PC-3 (cell line): ENCODE results near the gene INCA1. TPM values are rescaled to one million over a fixed set of nuclear protein-coding genes. Genes with fewer than 3 reads are reported as not detected.

Experiments
- ATAC-seq: fragments of 200-7000 bp; cut with Tn5 transposase; 2 replicates; pipeline ENCODE4 v1.9.1; 2020; ENCODE audit warnings: mild to moderate bottlenecking, moderate library complexity
- BruUV-seq: library from RNA; stranded (reverse); fragments of 400-500 nt; replicated peaks from 2 replicates; lab custom pipeline; 2021; lab: Mats Ljungman, UMichigan
- CTCF ChIA-PET: fragments of 300-600 bp; sonication (Branson Sonifier 250); formaldehyde crosslinking; loops from one replicate; lab custom pipeline; 2022; ENCODE audit warnings: antibody characterized with exemption; lab: Charles Lee
- POLR2A ChIA-PET: fragments of 300-600 bp; sonication (Branson Sonifier 250); formaldehyde crosslinking; loops from one replicate; lab custom pipeline; 2022; ENCODE audit warnings: antibody characterized with exemption; ENCODE audit not compliant: unreplicated experiment; lab: Charles Lee
- DNase-seq: peaks from one replicate; pipeline ENCODE4 v3.0.0-alpha.2; 2015
- H2AFZ ChIP-seq: fragments of 300-600 bp; sonication (generic); 2 replicates; pipeline ENCODE4 v1.6.0; 2016; ENCODE audit warnings: antibody characterized with exemption, low read length
- H3F3A ChIP-seq: fragments of 300-600 bp; sonication (generic); one replicate; pipeline ENCODE4 v1.6.0; 2017; ENCODE audit warnings: antibody characterized with exemption, low read length, control low read depth, mild to moderate bottlenecking; ENCODE audit not compliant: unreplicated experiment
- H3K27ac ChIP-seq: fragments of 300-600 bp; sonication (generic); 2 replicates; pipeline ENCODE4 v1.5.1; 2016; ENCODE audit warnings: mild to moderate bottlenecking, low read length
- H3K27me3 ChIP-seq: fragments of 300-600 bp; sonication (generic); 2 replicates; pipeline ENCODE4 v1.6.1; 2016; ENCODE audit warnings: low read length, mixed read lengths
- H3K36me3 ChIP-seq: fragments of 300-600 bp; sonication (generic); 2 replicates; pipeline ENCODE4 v1.6.1; 2016; ENCODE audit warnings: low read depth, mixed run types, low read length, mixed read lengths
- H3K4me1 ChIP-seq: fragments of 300-600 bp; sonication (generic); 2 replicates; pipeline ENCODE4 v1.5.1; 2016; ENCODE audit warnings: low read length; ENCODE audit not compliant: insufficient read depth
- H3K4me2 ChIP-seq: fragments of 300-600 bp; sonication (generic); 2 replicates; pipeline ENCODE4 v1.6.0; 2016; ENCODE audit warnings: low read length
- H3K4me3 ChIP-seq: fragments of 300-600 bp; sonication (generic); 2 replicates; pipeline ENCODE4 v1.5.1; 2016; ENCODE audit warnings: mild to moderate bottlenecking, low read length, mixed read lengths
- H3K79me2 ChIP-seq: fragments of 300-600 bp; sonication (generic); 2 replicates; pipeline ENCODE4 v1.6.1; 2017; ENCODE audit warnings: low read length, mixed read lengths
- H3K9ac ChIP-seq: fragments of 300-600 bp; sonication (generic); 2 replicates; pipeline ENCODE4 v1.6.0; 2016; ENCODE audit warnings: mild to moderate bottlenecking, low read length
- H3K9me2 ChIP-seq: fragments of 300-600 bp; sonication (generic); replicated peaks from 2 replicates; pipeline ENCODE4 v1.6.1; 2016; ENCODE audit warnings: mixed run types, low read length, mixed read lengths
- H3K9me3 ChIP-seq: fragments of 300-600 bp; sonication (generic); 2 replicates; pipeline ENCODE4 v1.6.1; 2016; ENCODE audit warnings: low read length, mixed read lengths
- H4K20me1 ChIP-seq: fragments of 300-600 bp; sonication (generic); 2 replicates; pipeline ENCODE4 v1.6.1; 2016; ENCODE audit warnings: low read length, mixed read lengths
- CTCF ChIP-seq: fragments of 300-600 bp; sonication (generic); conservative IDR thresholded peaks from 2 replicates; pipeline ENCODE4 v1.5.1; 2017; ENCODE audit warnings: antibody characterized with exemption, low read depth, mild to moderate bottlenecking, low read length
- EZH2 ChIP-seq: fragments of 300-600 bp; sonication (generic); IDR thresholded peaks from one replicate; pipeline ENCODE4 v1.6.1; 2017; ENCODE audit warnings: antibody characterized with exemption, mild to moderate bottlenecking, low read length; ENCODE audit not compliant: unreplicated experiment
- EZH2phosphoT487 ChIP-seq: fragments of 300-600 bp; sonication (generic); IDR thresholded peaks from 2 replicates; pipeline ENCODE4 v1.6.1; 2018; ENCODE audit warnings: mild to moderate bottlenecking, antibody characterized with exemption, low read length, borderline replicate concordance
- intact Hi-C: fragments of 100-400 bp; cut with micrococcal nuclease; formaldehyde crosslinking; loops from 2 replicates; pipeline ENCODE4 v1.9.0; 2023
- total RNA-seq: library from RNA; depleted of rRNA; stranded (reverse); fragments of >200 nt; gene quantifications from 2 replicates; pipeline ENCODE4 v1.2.3, GENCODE V29; 2014

INCA1 gene
- total RNA-seq, 1 experiment from 2014 or later: not detected

- POLR2A ChIA-PET: no interaction called here
Observed at GRCh38 chr17:4978726-4979125, 18.6 kb downstream of the INCA1 start.

DNA sequence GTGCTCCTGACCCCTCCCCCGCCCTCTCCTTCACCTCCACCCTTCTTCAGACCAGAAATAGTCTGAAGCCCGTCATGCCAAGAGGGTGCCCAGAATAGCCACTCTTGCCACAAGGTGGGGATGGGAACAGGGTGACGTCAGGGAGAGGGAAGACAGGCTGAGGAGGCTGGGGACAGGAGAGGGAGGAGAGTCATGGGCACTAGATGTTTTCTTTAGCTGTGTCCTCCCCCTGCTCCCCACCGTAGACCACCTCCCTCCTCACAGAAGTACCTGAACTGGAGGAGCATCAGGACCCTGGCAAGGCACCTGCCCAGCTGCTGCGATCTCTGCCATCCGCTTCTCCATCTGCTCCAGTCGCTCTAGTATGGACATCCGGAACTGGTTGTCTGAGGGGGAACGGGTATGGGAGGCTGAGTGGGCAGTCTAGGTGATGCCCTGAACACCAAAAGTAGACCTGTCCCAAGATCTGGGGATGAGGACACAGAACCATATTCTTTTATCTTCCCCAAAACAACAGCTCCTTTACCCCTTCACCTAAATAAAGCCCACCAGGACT, 23.1 kb downstream of the INCA1 start:
- CTCF ChIA-PET: no interaction called here

More at GRCh38 chr17:4978726-4979125, 18.6 kb downstream of the INCA1 start:
- CTCF ChIA-PET: no interaction called here
- Histone ChIP-seq H3K4me2 (no peak overlapping the region), H3K9me2 (no peaks in the 10 kb centered on the region), H3K4me3 (no peak overlapping the region), H3K9ac (no peak overlapping the region), H3K4me1 (no peaks in the 10 kb centered on the region), H3K27me3 (no peaks in the 10 kb centered on the region), H3K27ac (no peak overlapping the region), H2AFZ (no peak overlapping the region), H3F3A (no peaks in the 10 kb centered on the region), H3K36me3 (peaks cover 3% of the 10 kb centered on the region), H3K79me2 (no peaks in the 10 kb centered on the region), H3K9me3 (no peaks in the 10 kb centered on the region), H4K20me1 (no peaks in the 10 kb centered on the region)
- intact Hi-C loops: no loop called here
- no peak for DNase-seq
- no peak for ATAC-seq
- no TSS peak for BruUV-seq
- no peak for TF ChIP-seq EZH2phosphoT487
- no peak for TF ChIP-seq CTCF
- TF ChIP-seq EZH2: no peak

More for the DNA sequence above, 23.1 kb downstream of the INCA1 start:
- peaks cover 3% of the 10 kb centered on the region for H3K36me3 ChIP-seq
- H3K27me3 ChIP-seq: no peaks in the 10 kb centered on the region
- no TSS peak for BruUV-seq
- no peak for DNase-seq
- no peak overlapping the region for H3K27ac ChIP-seq
- no peak overlapping the region for H3K4me2 ChIP-seq
- intact Hi-C loops: no loop called here
- TF ChIP-seq CTCF (no peak), EZH2 (no peak), EZH2phosphoT487 (no peak)
- no peak overlapping the region for H2AFZ ChIP-seq
- no peaks in the 10 kb centered on the region for H4K20me1 ChIP-seq
- no peaks in the 10 kb centered on the region for H3K9me2 ChIP-seq
- POLR2A ChIA-PET: no interaction called here
- H3K9ac ChIP-seq: no peak overlapping the region
- H3K4me1 ChIP-seq: no peaks in the 10 kb centered on the region
- ATAC-seq: no peak
- H3K79me2 ChIP-seq: no peaks in the 10 kb centered on the region
- H3K4me3 ChIP-seq: no peak overlapping the region
- no peaks in the 10 kb centered on the region for H3K9me3 ChIP-seq
- H3F3A ChIP-seq: no peaks in the 10 kb centered on the region
